NT2/D1 (cell line): Measurements from ENCODE around the gene CHRNB1.

Experiments
- SUZ12 ChIP-seq: IDR thresholded peaks from 2 replicates; pipeline ENCODE4 v1.6.1; 2011; ENCODE audit not compliant: insufficient read length, insufficient read depth; ENCODE audit errors: extremely low read depth
- YY1 ChIP-seq: IDR thresholded peaks from 2 replicates; pipeline ENCODE4 v1.6.1; 2011; ENCODE audit not compliant: insufficient read length, insufficient read depth
- ZNF274 ChIP-seq: IDR thresholded peaks from 2 replicates; pipeline ENCODE4 v1.6.1; 2011; ENCODE audit warnings: mild to moderate bottlenecking, low read depth, low read length

DNA sequence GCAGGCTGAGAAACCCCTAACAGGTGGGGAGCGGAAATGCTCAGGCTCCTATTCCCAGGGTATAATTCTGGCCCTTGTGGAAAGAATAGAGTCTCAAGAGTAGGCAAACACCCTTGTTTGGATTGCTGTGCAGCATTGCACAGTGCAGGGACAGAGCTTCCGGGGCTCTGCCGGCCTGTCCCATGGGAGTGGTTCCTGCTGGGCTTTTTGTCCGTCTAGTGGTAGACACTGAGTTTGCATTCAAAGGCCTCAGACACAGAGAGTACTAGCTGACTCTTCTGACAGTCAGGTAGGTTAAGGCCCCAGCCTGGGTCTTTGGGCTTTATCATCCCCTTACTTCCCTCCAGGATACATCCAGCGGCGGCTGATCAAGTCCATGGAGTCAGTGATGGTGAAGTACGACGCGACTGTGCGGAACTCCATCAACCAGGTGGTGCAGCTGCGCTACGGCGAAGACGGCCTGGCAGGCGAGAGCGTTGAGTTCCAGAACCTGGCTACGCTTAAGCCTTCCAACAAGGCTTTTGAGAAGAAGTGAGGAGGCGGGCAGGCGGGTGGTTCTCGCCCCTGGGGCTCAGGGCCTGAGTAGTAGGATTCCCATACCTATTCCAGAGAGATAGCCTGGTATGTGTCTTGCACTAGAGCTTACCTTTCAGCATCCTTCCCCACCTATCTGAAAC, 57.4 kb downstream of the CHRNB1 start:
- TF ChIP-seq YY1: no peak
- no peak for TF ChIP-seq ZNF274
- no peak for TF ChIP-seq SUZ12
